Posterior cingulate gyrus (tissue), 11 donors: Measurements from ENCODE around the gene EFCAB5.
"Not testable (repeated sequence)": the region's sequence is repeated elsewhere in the genome, so short reads cannot be mapped to it uniquely, and the experiment has no call there.

Experiments
- DNase-seq, 10 donors: peaks; one replicate each; pipeline versions ENCODE4 v3.0.0 to v3.0.0-alpha.2; 2020 to 2021; ENCODE audit warnings: mixed read lengths in 3 of 10
- intact Hi-C: fragments of 100-400 bp; cut with DNase I; formaldehyde crosslinking; loops from one replicate; pipeline ENCODE4 v1.15.1; 2023

EFCAB5 gene

GRCh38 chr17:30087431-30087830 is 146.0 kb downstream of the EFCAB5 start:
- intact Hi-C loops, DNase-seq: not testable (repeated sequence)

GRCh38 chr17:30091121-30091670 is 149.8 kb downstream of the EFCAB5 start:
- DNase-seq, result no peak
- intact Hi-C loops, result loop anchor here (5.0 kb wide), 3 partner anchors 64 to 284 kb away; partner anchors contain the start of gene SSH2

- intact Hi-C loops, result loop anchor here (5.0 kb wide), 3 partner anchors 64 to 284 kb away; partner anchors contain the start of gene SSH2
- no peak for DNase-seq
These were observed 150.3 kb downstream of the EFCAB5 start for GRCh38 chr17:30091771-30092170.

GRCh38 chr17:30092886-30093285 is 151.5 kb downstream of the EFCAB5 start:
- no peak for DNase-seq
- intact Hi-C loops, result loop anchor here (5.0 kb wide), 3 partner anchors 66 to 286 kb away; partner anchors contain the start of gene SSH2

- intact Hi-C loops, result loop anchor here (5.0 kb wide), 3 partner anchors 66 to 286 kb away; partner anchors contain the start of gene SSH2
These were observed 152.2 kb downstream of the EFCAB5 start for GRCh38 chr17:30093463-30094147.

GRCh38 chr17:30095507-30096244 is 154.2 kb downstream of the EFCAB5 start:
- intact Hi-C loops, result no loop called here
- no peak for DNase-seq

More at GRCh38 chr17:30093463-30094147, 152.2 kb downstream of the EFCAB5 start:
- DNase-seq, result peak in 4 of 10 donors; percentile 33 to 54 (median 38)

GRCh38 chr17:30101686-30102390 is 160.4 kb downstream of the EFCAB5 start:
- no peak for DNase-seq
- intact Hi-C loops, result no loop called here

- intact Hi-C loops, result no loop called here
- no peak for DNase-seq
These were observed 162.5 kb downstream of the EFCAB5 start for GRCh38 chr17:30103921-30104320.

- intact Hi-C loops, result no loop called here
- peak; percentile 29 to 95 (median 78) for DNase-seq
These were observed 163.3 kb downstream of the EFCAB5 start for GRCh38 chr17:30104575-30105339.

- intact Hi-C loops, result no loop called here
- no peak for DNase-seq
These were observed 171.4 kb downstream of the EFCAB5 start for GRCh38 chr17:30112794-30113193.

- DNase-seq, result no peak
- intact Hi-C loops, result no loop called here
These were observed 171.8 kb downstream of the EFCAB5 start for GRCh38 chr17:30113213-30113612.

- intact Hi-C loops, result no loop called here
- no peak for DNase-seq
These were observed 174.9 kb downstream of the EFCAB5 start for GRCh38 chr17:30116345-30116660.

GRCh38 chr17:30116661-30117551 is 175.5 kb downstream of the EFCAB5 start, which contains the start of gene NSRP1:
Gene NSRP1 (plus strand): TSS chr17:30116816. CDS start chr17:30116844, 28 bp downstream.
- intact Hi-C loops, result no loop called here
- DNase-seq, result peak; percentile 87 to 98 (median 94)

GRCh38 chr17:30117675-30118081 is 176.2 kb downstream of the EFCAB5 start:
- intact Hi-C loops, result no loop called here
- no peak for DNase-seq

GRCh38 chr17:30118635-30119034 is 177.2 kb downstream of the EFCAB5 start:
- DNase-seq, intact Hi-C loops: not testable (repeated sequence)

GRCh38 chr17:30124273-30124796 is 182.9 kb downstream of the EFCAB5 start:
- no peak for DNase-seq
- intact Hi-C loops, result loop anchor here (10.0 kb wide), 1 partner anchor 110 kb away; the partner anchor contains the start of gene SLC6A4

- no peak for DNase-seq
- intact Hi-C loops, result no loop called here
These were observed 188.7 kb downstream of the EFCAB5 start for GRCh38 chr17:30130121-30130520.

- no peak for DNase-seq
- intact Hi-C loops, result no loop called here
These were observed 191.2 kb downstream of the EFCAB5 start for GRCh38 chr17:30132615-30133014.

GRCh38 chr17:30133197-30133596 is 191.8 kb downstream of the EFCAB5 start:
- DNase-seq, result no peak
- intact Hi-C loops, result no loop called here
